Tibial nerve (tissue), 4 donors: ENCODE measurements around the gene RHOXF2.
"Not testable (repeated sequence)": the region's sequence is repeated elsewhere in the genome, so short reads cannot be mapped to it uniquely, and the experiment has no call there.

Experiments used
- CTCF ChIP-seq, 5 experiments: fragments of 200-600 bp in 3 of 5; fragments of 450-650 bp in 2 of 5; sonication (generic) in 3 of 5; IDR thresholded peaks; one replicate each; pipeline ENCODE4 v1.5.1; 2016 to 2019; ENCODE audit warnings: antibody characterized with exemption in 5 of 5, mild to moderate bottlenecking in 3 of 5, moderate library complexity in 2 of 5
- EP300 ChIP-seq, 2 donors: sonication (generic); formaldehyde crosslinking; IDR thresholded peaks; one replicate each; pipeline ENCODE4 v1.6.1; 2017; ENCODE audit warnings: antibody characterized with exemption in 2 of 2, mild to moderate bottlenecking in 1 of 2

DNA sequence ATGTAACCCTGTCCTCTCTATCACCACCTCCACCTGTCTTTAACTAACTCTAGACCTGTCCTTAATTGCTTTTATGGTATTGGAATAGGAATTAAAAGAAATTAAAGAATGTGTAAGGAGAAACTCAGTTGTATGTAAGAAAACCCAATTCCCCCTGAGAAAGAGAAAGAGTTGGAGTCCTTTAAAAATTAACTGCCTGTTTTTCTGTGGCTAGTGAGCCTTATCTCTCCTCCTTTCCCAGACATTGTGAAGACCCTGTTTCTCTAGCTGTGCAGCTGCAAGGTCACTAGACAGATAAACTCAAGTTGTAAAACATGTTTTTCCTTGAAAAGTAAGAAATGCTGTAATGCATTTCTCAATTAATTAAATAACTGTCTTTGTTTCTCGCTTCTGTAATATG lies 12.1 kb upstream of the RHOXF2 start:
- not testable (repeated sequence) for TF ChIP-seq EP300, CTCF (IDR thresholded peaks at IDR 0.05)
